ENCODE results near the gene PSD.
A peak's percentile ranks its signal among the peaks of the same experiment; 100 is the strongest.

Gene PSD

GRCh38 chr10:102399217-102400021 is 19.2 kb downstream of the PSD start (continued):
- TF ChIP-seq FEZF1 (tag by site-specific recombination; IDR thresholded peaks at IDR 0.05) (no peak; the same call in 1 of the 2 replicates), REPIN1 (tag by site-specific recombination; IDR thresholded peaks at IDR 0.05; ENCODE audit: low read depth) (no peak; the same call in 1 of the 2 replicates), ATF2 (tag by site-specific recombination; IDR thresholded peaks at IDR 0.05; ENCODE audit: low read depth) (peak; percentile 48; the same call in 1 of the 2 replicates), ZSCAN18 (tag by site-specific recombination; IDR thresholded peaks at IDR 0.05) (peak; percentile 70; the same call in 1 of the 2 replicates), ZNF280D (tag by site-specific recombination; IDR thresholded peaks at IDR 0.05) (no peak), ZNF202 (tag by site-specific recombination; IDR thresholded peaks at IDR 0.05; ENCODE audit: borderline replicate concordance) (no peak), SP7 (tag by site-specific recombination; IDR thresholded peaks at IDR 0.05) (peak; percentile 90), ZNF311 (tag by site-specific recombination; IDR thresholded peaks at IDR 0.05; ENCODE audit: borderline replicate concordance) (no peak), ZNF544 (tag by site-specific recombination; IDR thresholded peaks at IDR 0.05) (no peak), ZBTB8A (tag by site-specific recombination; IDR thresholded peaks at IDR 0.05) (peak; percentile 100), ZBTB7A (tag by site-specific recombination; IDR thresholded peaks at IDR 0.05; ENCODE audit: low read depth) (peak; percentile 42; the same call in 1 of the 2 replicates), YY2 (tag by site-specific recombination; IDR thresholded peaks at IDR 0.05) (peak; percentile 65; the same call in 1 of the 2 replicates), ZNF521 (tag by site-specific recombination; IDR thresholded peaks at IDR 0.05) (no peak), ZNF530 (tag by site-specific recombination; IDR thresholded peaks at IDR 0.05; ENCODE audit: low read depth) (no peak), ZNF132 (tag by site-specific recombination; IDR thresholded peaks at IDR 0.05; ENCODE audit: borderline replicate concordance) (no peak), OVOL3 (tag by site-specific recombination; IDR thresholded peaks at IDR 0.05) (no peak), ZNF2 (tag by site-specific recombination; IDR thresholded peaks at IDR 0.05) (peak; percentile 98), ZNF473 (tag by site-specific recombination; IDR thresholded peaks at IDR 0.05) (no peak), ZNF558 (tag by site-specific recombination; IDR thresholded peaks at IDR 0.05) (no peak), ZSCAN23 (tag by site-specific recombination; IDR thresholded peaks at IDR 0.05) (no peak), ZFP3 (tag by site-specific recombination; IDR thresholded peaks at IDR 0.05; ENCODE audit: low read depth) (no peak), ZNF146 (tag by site-specific recombination; IDR thresholded peaks at IDR 0.05) (peak; percentile 68), ZNF48 (tag by site-specific recombination; IDR thresholded peaks at IDR 0.05) (no peak), ZNF837 (tag by site-specific recombination; IDR thresholded peaks at IDR 0.05) (no peak), ZNF561 (tag by site-specific recombination; IDR thresholded peaks at IDR 0.05; ENCODE audit: borderline replicate concordance) (peak; percentile 98; the same call in 1 of the 2 replicates), ZNF791 (tag by site-specific recombination; IDR thresholded peaks at IDR 0.05) (no peak), ZNF140 (tag by site-specific recombination; IDR thresholded peaks at IDR 0.05) (no peak), ZNF423 (tag by site-specific recombination; IDR thresholded peaks at IDR 0.05) (peak; percentile 93), GLI4 (tag by site-specific recombination; IDR thresholded peaks at IDR 0.05) (peak; percentile 60; the same call in 1 of the 2 replicates), ZFP69B (tag by site-specific recombination; IDR thresholded peaks at IDR 0.05) (peak; percentile 72; the same call in 1 of the 2 replicates), BCL11B (tag by site-specific recombination; IDR thresholded peaks at IDR 0.05; ENCODE audit: low read depth) (peak; percentile 89; the same call in 1 of the 2 replicates), BCL6B (tag by site-specific recombination; IDR thresholded peaks at IDR 0.05) (no peak)
- TF ChIP-seq, protein P1, sequence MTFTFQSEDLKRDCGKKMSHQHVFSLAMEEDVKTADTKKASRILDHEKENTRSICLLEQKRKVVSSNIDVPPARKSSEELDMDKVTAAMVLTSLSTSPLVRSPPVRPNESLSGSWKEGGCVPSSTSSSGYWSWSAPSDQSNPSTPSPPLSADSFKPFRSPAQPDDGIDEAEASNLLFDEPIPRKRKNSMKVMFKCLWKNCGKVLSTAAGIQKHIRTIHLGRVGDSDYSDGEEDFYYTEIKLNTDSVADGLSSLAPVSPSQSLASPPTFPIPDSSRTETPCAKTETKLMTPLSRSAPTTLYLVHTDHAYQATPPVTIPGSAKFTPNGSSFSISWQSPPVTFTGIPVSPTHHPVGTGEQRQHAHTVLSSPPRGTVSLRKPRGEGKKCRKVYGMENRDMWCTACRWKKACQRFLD (tag by site-specific recombination; IDR thresholded peaks at IDR 0.05) = no peak

Data from HEK293 (cell line).